ENCODE data around the gene ZBTB8A.

- TF ChIP-seq CHD1 (IDR thresholded peaks at IDR 0.05; ENCODE audit: low read depth, low read length) = no peak
- no peak for TF ChIP-seq ETV6 (conservative IDR thresholded peaks at IDR 0.05 in 1 of 2, IDR thresholded peaks at IDR 0.05 in 1 of 2; ENCODE audit: borderline replicate concordance in 1 of 2, low read depth in 1 of 2)
- no peak for TF ChIP-seq POLR2A (IDR thresholded peaks at IDR 0.05; ENCODE audit: low read depth, low read length)
- TF ChIP-seq, protein P1, sequence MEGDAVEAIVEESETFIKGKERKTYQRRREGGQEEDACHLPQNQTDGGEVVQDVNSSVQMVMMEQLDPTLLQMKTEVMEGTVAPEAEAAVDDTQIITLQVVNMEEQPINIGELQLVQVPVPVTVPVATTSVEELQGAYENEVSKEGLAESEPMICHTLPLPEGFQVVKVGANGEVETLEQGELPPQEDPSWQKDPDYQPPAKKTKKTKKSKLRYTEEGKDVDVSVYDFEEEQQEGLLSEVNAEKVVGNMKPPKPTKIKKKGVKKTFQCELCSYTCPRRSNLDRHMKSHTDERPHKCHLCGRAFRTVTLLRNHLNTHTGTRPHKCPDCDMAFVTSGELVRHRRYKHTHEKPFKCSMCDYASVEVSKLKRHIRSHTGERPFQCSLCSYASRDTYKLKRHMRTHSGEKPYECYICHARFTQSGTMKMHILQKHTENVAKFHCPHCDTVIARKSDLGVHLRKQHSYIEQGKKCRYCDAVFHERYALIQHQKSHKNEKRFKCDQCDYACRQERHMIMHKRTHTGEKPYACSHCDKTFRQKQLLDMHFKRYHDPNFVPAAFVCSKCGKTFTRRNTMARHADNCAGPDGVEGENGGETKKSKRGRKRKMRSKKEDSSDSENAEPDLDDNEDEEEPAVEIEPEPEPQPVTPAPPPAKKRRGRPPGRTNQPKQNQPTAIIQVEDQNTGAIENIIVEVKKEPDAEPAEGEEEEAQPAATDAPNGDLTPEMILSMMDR (IDR thresholded peaks at IDR 0.05 in 2 of 3, conservative IDR thresholded peaks at IDR 0.05 in 1 of 3; ENCODE audit: control insufficient read depth in 2 of 3, extremely low read depth in 1 of 3, insufficient read depth in 1 of 3, low read depth in 3 of 3, low read length in 3 of 3) = no peak
Measured at GRCh38 chr1:32647308-32648134, 108.3 kb downstream of the ZBTB8A start.
